Measurements from ENCODE around the gene WASF3.

DNA sequence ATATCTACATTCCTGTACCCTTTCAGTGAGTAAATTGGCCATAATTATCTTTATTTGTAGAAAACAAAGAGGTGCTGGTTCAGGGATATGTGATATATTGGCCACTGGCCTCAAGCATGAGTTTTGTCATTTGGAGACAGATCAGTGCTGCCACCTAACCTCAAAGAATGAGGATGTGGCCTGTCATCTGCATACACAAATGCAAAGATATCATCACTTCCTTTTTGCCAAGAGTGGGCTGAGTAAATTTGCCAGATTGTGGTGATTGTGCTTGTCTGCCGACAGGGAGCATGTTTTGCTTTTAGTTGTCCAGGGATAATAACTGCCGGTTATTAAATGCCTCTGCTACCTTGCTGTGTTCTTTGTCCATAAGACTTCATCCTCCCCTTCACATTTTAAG lies 44.2 kb downstream of the WASF3 start:
- TF ChIP-seq, protein P1, sequence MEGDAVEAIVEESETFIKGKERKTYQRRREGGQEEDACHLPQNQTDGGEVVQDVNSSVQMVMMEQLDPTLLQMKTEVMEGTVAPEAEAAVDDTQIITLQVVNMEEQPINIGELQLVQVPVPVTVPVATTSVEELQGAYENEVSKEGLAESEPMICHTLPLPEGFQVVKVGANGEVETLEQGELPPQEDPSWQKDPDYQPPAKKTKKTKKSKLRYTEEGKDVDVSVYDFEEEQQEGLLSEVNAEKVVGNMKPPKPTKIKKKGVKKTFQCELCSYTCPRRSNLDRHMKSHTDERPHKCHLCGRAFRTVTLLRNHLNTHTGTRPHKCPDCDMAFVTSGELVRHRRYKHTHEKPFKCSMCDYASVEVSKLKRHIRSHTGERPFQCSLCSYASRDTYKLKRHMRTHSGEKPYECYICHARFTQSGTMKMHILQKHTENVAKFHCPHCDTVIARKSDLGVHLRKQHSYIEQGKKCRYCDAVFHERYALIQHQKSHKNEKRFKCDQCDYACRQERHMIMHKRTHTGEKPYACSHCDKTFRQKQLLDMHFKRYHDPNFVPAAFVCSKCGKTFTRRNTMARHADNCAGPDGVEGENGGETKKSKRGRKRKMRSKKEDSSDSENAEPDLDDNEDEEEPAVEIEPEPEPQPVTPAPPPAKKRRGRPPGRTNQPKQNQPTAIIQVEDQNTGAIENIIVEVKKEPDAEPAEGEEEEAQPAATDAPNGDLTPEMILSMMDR (IDR thresholded peaks at IDR 0.05; ENCODE audit: insufficient read depth, low read length), result no peak
- TF ChIP-seq, protein P2, sequence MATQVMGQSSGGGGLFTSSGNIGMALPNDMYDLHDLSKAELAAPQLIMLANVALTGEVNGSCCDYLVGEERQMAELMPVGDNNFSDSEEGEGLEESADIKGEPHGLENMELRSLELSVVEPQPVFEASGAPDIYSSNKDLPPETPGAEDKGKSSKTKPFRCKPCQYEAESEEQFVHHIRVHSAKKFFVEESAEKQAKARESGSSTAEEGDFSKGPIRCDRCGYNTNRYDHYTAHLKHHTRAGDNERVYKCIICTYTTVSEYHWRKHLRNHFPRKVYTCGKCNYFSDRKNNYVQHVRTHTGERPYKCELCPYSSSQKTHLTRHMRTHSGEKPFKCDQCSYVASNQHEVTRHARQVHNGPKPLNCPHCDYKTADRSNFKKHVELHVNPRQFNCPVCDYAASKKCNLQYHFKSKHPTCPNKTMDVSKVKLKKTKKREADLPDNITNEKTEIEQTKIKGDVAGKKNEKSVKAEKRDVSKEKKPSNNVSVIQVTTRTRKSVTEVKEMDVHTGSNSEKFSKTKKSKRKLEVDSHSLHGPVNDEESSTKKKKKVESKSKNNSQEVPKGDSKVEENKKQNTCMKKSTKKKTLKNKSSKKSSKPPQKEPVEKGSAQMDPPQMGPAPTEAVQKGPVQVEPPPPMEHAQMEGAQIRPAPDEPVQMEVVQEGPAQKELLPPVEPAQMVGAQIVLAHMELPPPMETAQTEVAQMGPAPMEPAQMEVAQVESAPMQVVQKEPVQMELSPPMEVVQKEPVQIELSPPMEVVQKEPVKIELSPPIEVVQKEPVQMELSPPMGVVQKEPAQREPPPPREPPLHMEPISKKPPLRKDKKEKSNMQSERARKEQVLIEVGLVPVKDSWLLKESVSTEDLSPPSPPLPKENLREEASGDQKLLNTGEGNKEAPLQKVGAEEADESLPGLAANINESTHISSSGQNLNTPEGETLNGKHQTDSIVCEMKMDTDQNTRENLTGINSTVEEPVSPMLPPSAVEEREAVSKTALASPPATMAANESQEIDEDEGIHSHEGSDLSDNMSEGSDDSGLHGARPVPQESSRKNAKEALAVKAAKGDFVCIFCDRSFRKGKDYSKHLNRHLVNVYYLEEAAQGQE (IDR thresholded peaks at IDR 0.05; ENCODE audit: insufficient replicate concordance, low read depth), result no peak
